ENCODE data around the gene TULP1. TPM values are rescaled to one million over a fixed set of nuclear protein-coding genes. Genes with fewer than 3 reads are reported as not detected.

Gene TULP1
- total RNA-seq, 3 donors from 2014 or later = not detected

DNA sequence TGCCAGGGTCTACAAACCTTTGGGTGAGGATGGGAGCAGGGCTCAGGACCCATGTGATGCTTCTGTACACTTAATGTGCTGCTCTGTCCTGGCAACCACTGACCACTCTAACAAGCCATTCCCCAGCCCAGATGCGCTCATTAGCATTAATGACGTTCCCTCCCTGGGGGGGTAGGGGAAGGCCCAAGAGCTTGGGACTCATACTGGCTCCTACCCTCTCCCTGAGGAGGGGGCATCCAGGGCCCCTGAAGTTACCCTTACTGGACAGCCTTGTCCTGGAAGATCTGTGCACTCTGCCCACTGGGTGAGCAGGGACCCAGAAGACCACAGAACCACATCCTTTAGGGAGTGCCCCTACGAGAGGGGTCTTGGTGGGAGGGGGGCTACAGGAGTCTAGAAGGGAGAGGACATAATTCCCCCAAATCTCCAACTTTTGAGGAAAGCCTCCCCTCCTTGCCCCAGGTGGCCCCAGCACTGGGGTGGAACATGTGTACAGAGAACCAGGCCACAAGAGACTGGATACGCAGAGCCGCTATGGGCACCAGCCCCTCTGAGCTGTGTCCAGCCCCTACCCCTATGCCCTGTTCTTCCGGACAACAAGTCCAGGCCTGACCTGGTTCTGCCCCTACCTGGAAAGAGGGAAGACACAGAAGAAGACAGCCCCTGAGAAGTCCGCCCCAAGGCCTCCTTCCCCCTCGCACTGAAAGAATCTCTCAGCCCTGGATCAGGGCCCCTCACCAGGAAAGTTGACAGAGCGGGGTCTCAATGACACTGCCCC is 17.2 kb downstream of the TULP1 start:
- Histone ChIP-seq H3K9me3 (no peaks in the 10 kb centered on the region), H3K4me3 (peak overlapping the region; percentile 70), H3K4me1 (ENCODE audit: low read depth) (peaks cover 40% of the 10 kb centered on the region), H3K36me3 (ENCODE audit: low read depth) (no peaks in the 10 kb centered on the region)
- DNase-seq (no peak), ATAC-seq (no peak)
- no peak for TF ChIP-seq CTCF (IDR thresholded peaks at IDR 0.05)
- intact Hi-C loops (cut with DNase I, micrococcal nuclease) = no loop called here

GRCh38 chr6:35494161-35494563 is 18.5 kb downstream of the TULP1 start:
- Histone ChIP-seq H3K9me3 (no peaks in the 10 kb centered on the region), H3K4me1 (ENCODE audit: low read depth) (peaks cover 42% of the 10 kb centered on the region), H3K4me3 (no peak overlapping the region), H3K36me3 (ENCODE audit: low read depth) (no peaks in the 10 kb centered on the region)
- ATAC-seq (no peak), DNase-seq (peak in 1 of 3 donors; percentile 44)
- intact Hi-C loops (cut with DNase I, micrococcal nuclease) = no loop called here
- TF ChIP-seq CTCF (IDR thresholded peaks at IDR 0.05) = no peak

DNA sequence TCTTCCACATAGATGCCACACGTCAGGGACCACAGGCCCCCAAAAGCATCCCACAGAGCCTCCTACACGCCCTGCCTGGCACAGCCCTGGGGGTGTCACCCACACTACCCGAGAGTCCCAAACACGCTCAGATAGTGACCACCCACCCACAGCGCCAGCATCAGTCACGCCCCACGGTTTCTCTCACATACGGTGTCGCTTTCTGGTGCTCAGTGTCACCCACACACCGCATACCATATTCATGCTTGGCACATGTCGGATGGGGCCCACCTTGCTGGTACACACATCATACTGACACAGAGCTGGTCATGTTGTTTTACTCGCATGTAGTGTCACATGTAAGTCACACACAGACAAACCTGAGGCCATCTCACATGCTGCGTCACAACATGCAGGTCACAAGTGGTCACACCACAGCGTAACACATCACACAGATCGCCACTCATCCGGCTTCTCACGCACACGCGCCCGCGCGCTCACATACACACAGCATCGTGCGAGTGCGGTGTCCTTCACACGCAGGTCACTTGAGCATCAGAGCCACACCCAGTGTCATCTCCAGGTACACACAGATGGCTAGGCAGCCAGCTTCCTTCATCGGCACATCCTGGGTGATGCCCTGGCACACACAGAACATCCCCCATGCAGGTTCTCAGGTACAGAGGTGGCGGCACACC is 19.3 kb downstream of the TULP1 start:
- ATAC-seq = no peak

GRCh38 chr6:35492974-35493284 is 19.8 kb downstream of the TULP1 start:
- DNase-seq = no peak

More for the DNA sequence above, 19.3 kb downstream of the TULP1 start:
- Histone ChIP-seq H3K4me1 (ENCODE audit: low read depth) (peaks cover 44% of the 10 kb centered on the region), H3K36me3 (ENCODE audit: low read depth) (no peaks in the 10 kb centered on the region), H3K4me3 (no peak overlapping the region), H3K9me3 (no peaks in the 10 kb centered on the region)
- DNase-seq = no peak
- intact Hi-C loops (cut with DNase I, micrococcal nuclease) = no loop called here
- TF ChIP-seq CTCF (IDR thresholded peaks at IDR 0.05) = no peak

DNA sequence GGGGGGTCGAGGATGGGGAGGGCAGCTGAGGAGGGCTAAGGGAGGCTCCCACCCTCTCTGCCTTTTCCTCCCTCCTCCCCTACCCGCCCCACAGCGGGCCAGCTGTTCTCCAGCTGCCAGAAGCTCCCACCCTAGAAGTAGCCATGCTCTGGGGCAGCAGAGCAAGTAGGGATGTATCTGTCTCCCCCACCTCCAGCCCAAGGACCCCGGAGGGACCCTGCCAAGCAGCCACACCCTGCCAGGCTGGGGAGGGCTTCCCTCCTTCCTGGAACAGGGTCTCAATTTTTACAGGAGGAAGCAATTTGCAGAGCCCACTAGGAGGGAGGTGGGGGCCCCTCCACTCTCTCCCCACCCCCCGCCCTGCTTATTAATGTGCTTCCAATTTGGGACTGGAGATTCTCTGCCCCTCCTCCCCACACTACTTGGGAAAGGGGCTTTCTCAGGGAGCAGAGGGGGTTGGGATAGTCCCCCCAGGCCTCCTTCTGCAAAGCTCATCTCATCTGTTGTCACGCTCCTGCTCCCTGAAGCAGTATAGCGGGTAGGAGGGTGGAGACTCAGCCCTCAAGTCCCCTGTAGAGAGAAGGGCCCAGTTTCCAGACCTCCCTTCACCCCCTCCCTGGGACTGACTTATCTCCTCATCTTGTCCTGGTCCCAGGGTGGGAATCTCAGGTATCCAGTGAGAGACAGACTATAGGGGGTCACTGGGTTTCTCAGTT is 20.3 kb downstream of the TULP1 start:
- H3K36me3 ChIP-seq (ENCODE audit: low read depth) = no peaks in the 10 kb centered on the region
- H3K4me3 ChIP-seq = no peak overlapping the region
- no peak for ATAC-seq
- peak in 1 of 3 donors; percentile 44 for DNase-seq
- intact Hi-C loops (cut with DNase I, micrococcal nuclease) = no loop called here
- peaks cover 45% of the 10 kb centered on the region for H3K4me1 ChIP-seq (ENCODE audit: low read depth)
- TF ChIP-seq CTCF (IDR thresholded peaks at IDR 0.05) = no peak
- H3K9me3 ChIP-seq = no peaks in the 10 kb centered on the region

More at GRCh38 chr6:35492974-35493284, 19.8 kb downstream of the TULP1 start:
- no peak overlapping the region for H3K4me3 ChIP-seq
- no peaks in the 10 kb centered on the region for H3K9me3 ChIP-seq
- no peak for ATAC-seq
- peaks cover 44% of the 10 kb centered on the region for H3K4me1 ChIP-seq (ENCODE audit: low read depth)
- intact Hi-C loops (cut with DNase I, micrococcal nuclease) = no loop called here
- H3K36me3 ChIP-seq (ENCODE audit: low read depth) = no peaks in the 10 kb centered on the region
- TF ChIP-seq CTCF (IDR thresholded peaks at IDR 0.05) = no peak

All from mucosa of descending colon (tissue), 3 donors.